NCI-H2227 (cell line): ENCODE measurements around the gene OR2M2.

Source experiments
- DNase-seq: peaks from one replicate; lab custom pipeline; 2025; ENCODE audit not compliant: unreplicated experiment; lab: John Stamatoyannopoulos, UW

Gene OR2M2

GRCh38 chr1:248174521-248174920, at the start of gene OR2M2:
Gene OR2M2, plus strand, starts transcription at chr1:248174821. Its CDS starts 5,165 bp downstream, at chr1:248179986.
- no peak for DNase-seq

- DNase-seq, result no peak
Observed at GRCh38 chr1:248127653-248128052, 47.0 kb upstream of the OR2M2 start.

- no peak for DNase-seq
Observed at GRCh38 chr1:248136811-248137210, 37.8 kb upstream of the OR2M2 start.

GRCh38 chr1:248140846-248141245, 33.8 kb upstream of the OR2M2 start:
- no peak for DNase-seq

- DNase-seq, result no peak
Observed at GRCh38 chr1:248143311-248143710, 31.3 kb upstream of the OR2M2 start.

GRCh38 chr1:248144513-248145198, 30.0 kb upstream of the OR2M2 start, which contains the start of gene OR2M5:
Gene OR2M5, plus strand, starts transcription at chr1:248145148. Its CDS starts 0 bp downstream, at chr1:248145148.
- DNase-seq, result no peak

- no peak for DNase-seq
Observed at GRCh38 chr1:248152056-248152827, 22.4 kb upstream of the OR2M2 start.

GRCh38 chr1:248155927-248156326, 18.7 kb upstream of the OR2M2 start:
- DNase-seq, result no peak

- DNase-seq, result no peak
Observed at GRCh38 chr1:248158758-248159157, 15.9 kb upstream of the OR2M2 start.

- DNase-seq, result no peak
Observed at GRCh38 chr1:248164031-248164430, 10.6 kb upstream of the OR2M2 start.

GRCh38 chr1:248165186-248165585, 9.4 kb upstream of the OR2M2 start:
- DNase-seq, result no peak

- no peak for DNase-seq
Observed at GRCh38 chr1:248183996-248184395, 9.4 kb downstream of the OR2M2 start.

- DNase-seq, result no peak
Observed at GRCh38 chr1:248187363-248187762, 12.7 kb downstream of the OR2M2 start.

GRCh38 chr1:248189026-248189425, 14.4 kb downstream of the OR2M2 start:
- no peak for DNase-seq

GRCh38 chr1:248194117-248194516, 19.5 kb downstream of the OR2M2 start:
- no peak for DNase-seq

- no peak for DNase-seq
Observed at GRCh38 chr1:248196965-248197364, 22.3 kb downstream of the OR2M2 start, which contains the start of gene OR2M3. Gene OR2M3, plus strand, starts transcription at chr1:248197265. Its CDS starts 5,803 bp downstream, at chr1:248203068.

- no peak for DNase-seq
Observed at GRCh38 chr1:248215880-248216279, 41.3 kb downstream of the OR2M2 start.

GRCh38 chr1:248225537-248225936, 50.9 kb downstream of the OR2M2 start:
- DNase-seq, result no peak

GRCh38 chr1:248229360-248229908, 54.8 kb downstream of the OR2M2 start:
- no peak for DNase-seq
